Esophagus (tissue), 2 donors: Measurements from ENCODE around the gene SAMD3. TPM values are rescaled to one million over a fixed set of nuclear protein-coding genes. Genes with fewer than 3 reads are reported as not detected.
"Not testable (repeated sequence)": the region's sequence is repeated elsewhere in the genome, so short reads cannot be mapped to it uniquely, and the experiment has no call there.

Experiments used
- H3K27ac ChIP-seq, 2 donors: one replicate each; pipeline ENCODE4 v1.5.1; 2013; ENCODE audit warnings: low read depth in 2 of 2, mild to moderate bottlenecking in 2 of 2, inconsistent platforms in 1 of 2, low read length in 1 of 2, moderate library complexity in 1 of 2
- H3K27me3 ChIP-seq, 2 donors: one replicate each; pipeline ENCODE4 v1.6.1; 2013; ENCODE audit warnings: low read length in 2 of 2, control low read depth in 1 of 2, mild to moderate bottlenecking in 1 of 2; ENCODE audit not compliant: insufficient read depth in 2 of 2, control insufficient read depth in 1 of 2
- H3K36me3 ChIP-seq, 2 donors: one replicate each; pipeline ENCODE4 v1.6.1; 2013; ENCODE audit warnings: low read length in 1 of 2; ENCODE audit not compliant: control insufficient read depth in 2 of 2, insufficient read depth in 2 of 2
- H3K4me1 ChIP-seq, 2 donors: one replicate each; pipeline ENCODE4 v1.6.1; 2013; ENCODE audit warnings: low read length in 1 of 2; ENCODE audit not compliant: control insufficient read depth in 2 of 2, insufficient read depth in 2 of 2
- H3K4me3 ChIP-seq, 2 donors: one replicate each; pipeline ENCODE4 v1.5.1; 2013; ENCODE audit warnings: low read length in 2 of 2, mild to moderate bottlenecking in 2 of 2, low read depth in 1 of 2, moderate library complexity in 1 of 2
- H3K9me3 ChIP-seq, 2 donors: one replicate each; pipeline ENCODE4 v1.6.1; 2013; ENCODE audit warnings: mild to moderate bottlenecking in 2 of 2, low read depth in 1 of 2, low read length in 1 of 2, moderate library complexity in 1 of 2; ENCODE audit not compliant: control insufficient read depth in 2 of 2, insufficient read depth in 1 of 2
- WGBS, 2 donors: extraction: QIAGEN DNeasy Blood & Tissue Kit; methylation state at CpG; one replicate each; pipeline ENCODE4 v1.1.7; 2013; 5-methylcytosine and 5-hydroxymethylcytosine counted together
- polyA plus RNA-seq, 2 donors: library from polyadenylated mRNA; stranded (reverse); fragments of 200-250 nt; gene quantifications; one replicate each; pipeline ENCODE4 v1.2.3, GENCODE V29; 2013
- donor health status: healthy with polysubstance abuse.
- donor health status: Bipolar disorder and iron deficiency.

SAMD3 gene
- polyA plus RNA-seq, 2 donors, result 0.12 to 0.18 TPM

- Histone ChIP-seq H3K36me3 (no peaks in the 10 kb centered on the region), H3K27ac (no peak overlapping the region), H3K9me3 (no peaks in the 10 kb centered on the region), H3K4me1 (no peaks in the 10 kb centered on the region), H3K27me3 (no peaks in the 10 kb centered on the region), H3K4me3 (no peak overlapping the region)
- WGBS, 2 donors, result 60 to 63% methylated on average over 2 of the region's 2 CpGs
Measured at GRCh38 chr6:130127195-130127594, 95.6 kb downstream of the SAMD3 start.

- no peaks in the 10 kb centered on the region for H3K27me3 ChIP-seq
- WGBS, 2 donors, result 86 to 87% methylated on average over 2 of the region's 2 CpGs
- no peaks in the 10 kb centered on the region for H3K36me3 ChIP-seq
- no peak overlapping the region for H3K27ac ChIP-seq
- no peaks in the 10 kb centered on the region for H3K4me1 ChIP-seq
- no peaks in the 10 kb centered on the region for H3K9me3 ChIP-seq
- no peak overlapping the region for H3K4me3 ChIP-seq
Measured at GRCh38 chr6:130122243-130122642, 100.5 kb downstream of the SAMD3 start.

- no peak overlapping the region for H3K27ac ChIP-seq
- H3K27me3 ChIP-seq, result no peaks in the 10 kb centered on the region
- no peaks in the 10 kb centered on the region for H3K36me3 ChIP-seq
- H3K4me1 ChIP-seq, result no peaks in the 10 kb centered on the region
- H3K4me3 ChIP-seq, result no peak overlapping the region
- H3K9me3 ChIP-seq, result no peaks in the 10 kb centered on the region
Measured at GRCh38 chr6:130120731-130121130, 102.0 kb downstream of the SAMD3 start.

GRCh38 chr6:130119211-130119610 is 103.5 kb downstream of the SAMD3 start:
- Histone ChIP-seq H3K27ac (no peak overlapping the region), H3K36me3 (no peaks in the 10 kb centered on the region), H3K4me1 (no peaks in the 10 kb centered on the region), H3K9me3 (no peaks in the 10 kb centered on the region), H3K27me3 (no peaks in the 10 kb centered on the region), H3K4me3 (no peak overlapping the region)
- 94 to 98% methylated on average over 1 of the region's 1 CpG for WGBS, 2 donors

GRCh38 chr6:130118236-130118635 is 104.5 kb downstream of the SAMD3 start:
- Histone ChIP-seq H3K4me1 (no peaks in the 10 kb centered on the region), H3K36me3 (no peaks in the 10 kb centered on the region), H3K4me3 (no peak overlapping the region), H3K27ac (no peak overlapping the region), H3K27me3 (no peaks in the 10 kb centered on the region), H3K9me3 (no peaks in the 10 kb centered on the region)
- 63 to 71% methylated on average over 6 of the region's 6 CpGs for WGBS, 2 donors

GRCh38 chr6:130117187-130117701 is 105.5 kb downstream of the SAMD3 start:
- H3K27ac ChIP-seq, H3K36me3 ChIP-seq, H3K9me3 ChIP-seq, H3K27me3 ChIP-seq, H3K4me1 ChIP-seq, H3K4me3 ChIP-seq: not testable (repeated sequence)
- 98% methylated on average over 2 of the region's 4 CpGs for WGBS, 2 donors

- Histone ChIP-seq H3K27me3 (no peaks in the 10 kb centered on the region), H3K9me3 (no peaks in the 10 kb centered on the region), H3K36me3 (no peaks in the 10 kb centered on the region), H3K4me1 (no peaks in the 10 kb centered on the region), H3K4me3 (no peak overlapping the region), H3K27ac (no peak overlapping the region)
- WGBS, 2 donors, result 93 to 94% methylated on average over 4 of the region's 4 CpGs
Measured at GRCh38 chr6:130116273-130116672, 106.5 kb downstream of the SAMD3 start.

GRCh38 chr6:130115036-130115435 is 107.7 kb downstream of the SAMD3 start:
- no peak overlapping the region for H3K27ac ChIP-seq
- no peaks in the 10 kb centered on the region for H3K4me1 ChIP-seq
- WGBS, 2 donors, result 87 to 89% methylated on average over 6 of the region's 6 CpGs
- no peak overlapping the region for H3K4me3 ChIP-seq
- H3K9me3 ChIP-seq, result no peaks in the 10 kb centered on the region
- no peaks in the 10 kb centered on the region for H3K27me3 ChIP-seq
- H3K36me3 ChIP-seq, result no peaks in the 10 kb centered on the region

GRCh38 chr6:130113201-130113710 is 109.5 kb downstream of the SAMD3 start:
- Histone ChIP-seq H3K27ac (no peak overlapping the region), H3K9me3 (no peaks in the 10 kb centered on the region), H3K4me1 (no peaks in the 10 kb centered on the region), H3K4me3 (no peak overlapping the region), H3K27me3 (no peaks in the 10 kb centered on the region), H3K36me3 (no peaks in the 10 kb centered on the region)
- 97 to 98% methylated on average over 2 of the region's 2 CpGs for WGBS, 2 donors

GRCh38 chr6:130111031-130111430 is 111.7 kb downstream of the SAMD3 start:
- H3K4me3 ChIP-seq, result no peak overlapping the region
- H3K4me1 ChIP-seq, result no peaks in the 10 kb centered on the region
- 80 to 86% methylated on average over 1 of the region's 1 CpG for WGBS, 2 donors
- no peaks in the 10 kb centered on the region for H3K27me3 ChIP-seq
- H3K36me3 ChIP-seq, result no peaks in the 10 kb centered on the region
- H3K27ac ChIP-seq, result no peak overlapping the region
- no peaks in the 10 kb centered on the region for H3K9me3 ChIP-seq
